ENCODE measurements around the gene ARFRP1.

ARFRP1 gene

GRCh38 chr20:63687419-63688178 lies 20.2 kb downstream of the ARFRP1 start:
- TF ChIP-seq EZH2phosphoT487 (conservative IDR thresholded peaks at IDR 0.05; ENCODE audit: low read length) (no peak), CTCF (IDR thresholded peaks at IDR 0.05; ENCODE audit: insufficient read depth, low read length, poor library complexity, severe bottlenecking) (no peak)
- Histone ChIP-seq H3K27ac (ENCODE audit: low read depth, low read length) (no peak overlapping the region), H3K9me3 (ENCODE audit: insufficient read depth, low read length) (no peaks in the 10 kb centered on the region), H3K79me2 (ENCODE audit: insufficient read depth, low read length) (no peaks in the 10 kb centered on the region), H3K4me3 (ENCODE audit: insufficient read depth, low read length, poor library complexity, severe bottlenecking) (no peak overlapping the region), H2AFZ (ENCODE audit: low read depth, low read length, severe bottlenecking) (no peak overlapping the region), H3K9ac (ENCODE audit: low read length) (no peak overlapping the region), H3K9me2 (replicated peaks; ENCODE audit: insufficient read depth, low read length) (no peaks in the 10 kb centered on the region), H3F3A (ENCODE audit: insufficient read depth) (no peaks in the 10 kb centered on the region), H3K27me3 (ENCODE audit: low read length) (no peaks in the 10 kb centered on the region), H3K36me3 (ENCODE audit: low read length) (no peaks in the 10 kb centered on the region), H4K20me1 (ENCODE audit: low read depth, low read length) (no peaks in the 10 kb centered on the region), H3K4me2 (ENCODE audit: low read depth, low read length, poor library complexity, severe bottlenecking) (no peak overlapping the region)

GRCh38 chr20:63686492-63687321 lies 21.1 kb downstream of the ARFRP1 start:
- H2AFZ ChIP-seq (ENCODE audit: low read depth, low read length, severe bottlenecking), result no peak overlapping the region
- no peaks in the 10 kb centered on the region for H3K36me3 ChIP-seq (ENCODE audit: low read length)
- H3K4me2 ChIP-seq (ENCODE audit: low read depth, low read length, poor library complexity, severe bottlenecking), result no peak overlapping the region
- H3K9me2 ChIP-seq (replicated peaks; ENCODE audit: insufficient read depth, low read length), result no peaks in the 10 kb centered on the region
- no peaks in the 10 kb centered on the region for H3K9me3 ChIP-seq (ENCODE audit: insufficient read depth, low read length)
- no peak overlapping the region for H3K9ac ChIP-seq (ENCODE audit: low read length)
- no peak overlapping the region for H3K27ac ChIP-seq (ENCODE audit: low read depth, low read length)
- no peaks in the 10 kb centered on the region for H3K27me3 ChIP-seq (ENCODE audit: low read length)
- H3F3A ChIP-seq (ENCODE audit: insufficient read depth), result no peaks in the 10 kb centered on the region
- no peak overlapping the region for H3K4me3 ChIP-seq (ENCODE audit: insufficient read depth, low read length, poor library complexity, severe bottlenecking)
- no peaks in the 10 kb centered on the region for H4K20me1 ChIP-seq (ENCODE audit: low read depth, low read length)
- TF ChIP-seq CTCF (IDR thresholded peaks at IDR 0.05; ENCODE audit: insufficient read depth, low read length, poor library complexity, severe bottlenecking) (no peak), EZH2phosphoT487 (conservative IDR thresholded peaks at IDR 0.05; ENCODE audit: low read length) (no peak)
- no peaks in the 10 kb centered on the region for H3K79me2 ChIP-seq (ENCODE audit: insufficient read depth, low read length)

GRCh38 chr20:63686094-63686491 lies 21.7 kb downstream of the ARFRP1 start:
- H3K79me2 ChIP-seq (ENCODE audit: insufficient read depth, low read length), result no peaks in the 10 kb centered on the region
- H3K4me3 ChIP-seq (ENCODE audit: insufficient read depth, low read length, poor library complexity, severe bottlenecking), result no peak overlapping the region
- H3K36me3 ChIP-seq (ENCODE audit: low read length), result no peaks in the 10 kb centered on the region
- H3K4me2 ChIP-seq (ENCODE audit: low read depth, low read length, poor library complexity, severe bottlenecking), result no peak overlapping the region
- no peaks in the 10 kb centered on the region for H4K20me1 ChIP-seq (ENCODE audit: low read depth, low read length)
- H3K9me2 ChIP-seq (replicated peaks; ENCODE audit: insufficient read depth, low read length), result no peaks in the 10 kb centered on the region
- H2AFZ ChIP-seq (ENCODE audit: low read depth, low read length, severe bottlenecking), result no peak overlapping the region
- no peak overlapping the region for H3K9ac ChIP-seq (ENCODE audit: low read length)
- H3K27me3 ChIP-seq (ENCODE audit: low read length), result no peaks in the 10 kb centered on the region
- H3K27ac ChIP-seq (ENCODE audit: low read depth, low read length), result no peak overlapping the region
- no peaks in the 10 kb centered on the region for H3F3A ChIP-seq (ENCODE audit: insufficient read depth)
- TF ChIP-seq EZH2phosphoT487 (conservative IDR thresholded peaks at IDR 0.05; ENCODE audit: low read length) (no peak), CTCF (IDR thresholded peaks at IDR 0.05; ENCODE audit: insufficient read depth, low read length, poor library complexity, severe bottlenecking) (no peak)
- H3K9me3 ChIP-seq (ENCODE audit: insufficient read depth, low read length), result no peaks in the 10 kb centered on the region
